H1 (cell line): ENCODE measurements around the gene TMEM222. TPM values are rescaled to one million over a fixed set of nuclear protein-coding genes. Genes with fewer than 3 reads are reported as not detected.
A peak's percentile ranks its signal among the peaks of the same experiment; 100 is the strongest.

ENCODE experiments used
- CREB1 ChIP-seq: IDR thresholded peaks from 2 replicates; pipeline ENCODE4 v1.6.1; 2012; ENCODE audit warnings: inconsistent platforms
- KDM5A ChIP-seq: fragments of 200-600 bp; IDR thresholded peaks from 2 replicates; pipeline ENCODE4 v1.7.1; 2012; ENCODE audit warnings: mild to moderate bottlenecking, low read length, inconsistent platforms, mixed read lengths
- polyA plus RNA-seq, 7 experiments: library from polyadenylated mRNA; depleted of rRNA in 3 of 7; stranded (reverse) in 5 of 7; unstranded in 2 of 7; fragments of >200 nt in 5 of 7; fragments of 200-250 nt in 2 of 7; gene quantifications; 1 replicate in 5 of 7; 2 replicates in 1 of 7; 4 replicates in 1 of 7; pipeline versions ENCODE4 v1.2.1 to v1.2.3, GENCODE V29; 2011 to 2013; ENCODE audit warnings: missing spikeins in 2 of 7, mixed read lengths in 2 of 7
- total RNA-seq: library from RNA; stranded (reverse); fragmentation: NEBNext Ultra II Directional; extraction: Animal tissue kit (Norgen Biotek cat#: 25700); gene quantifications from 2 replicates; pipeline ENCODE4 v1.2.1, GENCODE V29; 2021

The TMEM222 gene
- total and polyA plus RNA-seq, 2 of the 8 experiments (the other 6 are each of a cell fraction or from before 2014, with no cell fraction given) = 27.0 to 51.8 TPM

GRCh38 chr1:27350663-27351540 is 28.9 kb downstream of the TMEM222 start (continued):
- TF ChIP-seq CREB1 = peak; percentile 66
- no peak for TF ChIP-seq KDM5A
- TF ChIP-seq, all 59 proteins: peak for 10
